HG02678 (cell line): ENCODE results near the gene TMEM255B.

Experiments
- ATAC-seq: cut with Tn5 transposase; IDR thresholded peaks from one replicate; pipeline ENCODE4 v1.9.1; 2021; ENCODE audit warnings: mild to moderate bottlenecking, moderate library complexity; ENCODE audit not compliant: unreplicated experiment

The TMEM255B gene

DNA sequence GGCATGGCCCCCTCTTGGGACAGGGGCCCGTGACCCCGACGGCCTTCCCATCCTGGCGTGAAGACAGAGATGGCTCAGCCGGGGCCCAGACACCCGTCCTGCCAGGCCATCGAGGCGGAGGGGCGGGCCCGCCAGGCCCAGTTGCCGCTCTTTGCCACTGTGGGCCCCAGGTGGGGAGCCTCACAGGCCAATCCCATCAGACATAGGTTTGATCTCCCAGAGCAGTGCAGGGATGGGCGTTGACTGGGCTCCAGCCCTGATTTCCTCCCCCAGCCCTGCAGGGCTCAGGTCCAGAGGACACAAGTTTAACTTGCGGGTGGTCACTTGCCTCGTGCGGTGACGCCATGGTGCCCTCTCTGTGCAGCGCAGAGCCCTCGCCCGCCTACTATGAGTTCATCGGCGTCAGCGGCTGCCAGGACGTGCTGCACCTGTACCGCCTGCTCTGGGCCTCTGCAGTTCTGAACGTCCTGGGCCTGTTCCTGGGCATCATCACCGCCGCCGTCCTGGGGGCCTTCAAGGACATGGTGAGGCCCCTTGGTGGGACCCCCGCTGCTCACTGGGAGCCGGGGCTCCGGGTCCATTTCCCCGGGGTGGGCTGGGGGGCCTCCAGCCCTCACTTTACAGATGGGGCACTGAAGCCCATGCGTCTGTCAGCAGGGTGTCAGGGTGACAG, 42.4 kb downstream of the TMEM255B start:
- ATAC-seq = no peak

DNA sequence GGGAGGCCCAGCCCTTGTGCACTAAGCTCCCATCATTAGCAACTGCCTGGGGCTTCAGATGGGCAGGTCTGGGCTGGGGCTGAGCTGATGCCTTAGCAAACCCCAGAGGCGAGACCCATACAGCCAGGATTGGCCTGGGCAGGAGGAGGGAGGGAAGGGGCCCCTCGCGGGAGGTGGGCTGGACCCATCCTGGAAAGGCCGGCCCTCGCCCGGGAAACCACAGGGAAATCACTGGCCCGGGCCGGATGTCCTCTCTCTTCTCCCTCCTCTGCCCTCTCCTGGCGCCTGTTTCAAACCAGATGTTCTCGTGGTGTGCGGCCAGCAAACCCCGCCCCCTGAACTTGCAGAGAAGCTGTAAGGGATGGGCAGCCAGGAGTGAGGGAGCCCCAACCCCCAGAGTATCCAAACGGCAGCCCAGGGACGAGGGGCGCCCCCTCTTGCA, 43.1 kb downstream of the TMEM255B start:
- no peak for ATAC-seq

DNA sequence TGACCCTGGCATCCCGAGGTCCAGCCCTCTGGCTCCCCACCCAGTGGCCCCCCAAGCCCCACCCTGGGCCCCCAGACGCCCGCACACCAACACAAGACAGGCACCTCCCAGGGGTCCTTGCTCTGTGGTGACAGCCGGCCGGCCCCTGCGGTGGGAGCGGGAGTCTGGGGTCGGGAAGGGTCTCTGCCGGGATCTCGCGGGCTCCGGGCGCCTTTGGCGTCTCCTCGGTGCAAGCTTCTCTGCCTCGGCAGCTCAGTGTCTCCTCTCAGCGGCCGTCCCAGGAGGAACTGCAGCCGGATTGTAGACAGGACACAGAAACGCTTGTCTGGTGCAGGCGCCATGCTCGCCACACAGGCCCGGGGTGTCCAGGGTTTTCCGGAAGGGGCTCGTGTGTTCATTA, 43.7 kb downstream of the TMEM255B start:
- no peak for ATAC-seq

DNA sequence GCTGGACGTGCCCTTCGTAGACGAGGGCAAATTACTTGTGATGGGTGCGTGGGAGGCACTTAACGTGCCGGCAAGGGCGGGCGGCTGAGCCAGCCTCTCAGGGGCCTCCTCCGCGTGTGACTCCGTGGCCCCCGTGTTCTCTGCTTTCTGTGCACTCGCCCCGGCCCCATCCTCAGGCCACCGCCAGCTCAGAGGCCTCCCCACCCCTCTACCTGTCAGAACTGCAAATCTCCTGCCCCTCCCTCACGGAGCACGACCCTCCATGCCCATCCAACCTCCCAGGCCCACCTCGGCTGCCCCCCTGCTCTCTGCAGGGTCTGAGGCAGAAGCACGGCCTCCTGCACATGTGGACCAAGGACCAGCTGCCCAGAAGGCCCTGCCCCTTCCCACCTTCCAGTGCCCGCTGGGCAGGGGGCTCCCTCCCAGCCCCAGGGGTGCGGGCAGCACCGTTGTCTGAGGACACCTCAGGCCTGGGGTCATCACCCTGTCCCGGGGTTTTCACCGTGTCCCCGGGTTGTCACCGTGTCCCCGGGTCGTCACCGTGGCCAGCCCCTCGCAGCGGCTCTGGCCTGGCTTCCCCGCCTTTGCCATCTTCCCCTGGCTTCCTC, 44.5 kb downstream of the TMEM255B start:
- no peak for ATAC-seq

DNA sequence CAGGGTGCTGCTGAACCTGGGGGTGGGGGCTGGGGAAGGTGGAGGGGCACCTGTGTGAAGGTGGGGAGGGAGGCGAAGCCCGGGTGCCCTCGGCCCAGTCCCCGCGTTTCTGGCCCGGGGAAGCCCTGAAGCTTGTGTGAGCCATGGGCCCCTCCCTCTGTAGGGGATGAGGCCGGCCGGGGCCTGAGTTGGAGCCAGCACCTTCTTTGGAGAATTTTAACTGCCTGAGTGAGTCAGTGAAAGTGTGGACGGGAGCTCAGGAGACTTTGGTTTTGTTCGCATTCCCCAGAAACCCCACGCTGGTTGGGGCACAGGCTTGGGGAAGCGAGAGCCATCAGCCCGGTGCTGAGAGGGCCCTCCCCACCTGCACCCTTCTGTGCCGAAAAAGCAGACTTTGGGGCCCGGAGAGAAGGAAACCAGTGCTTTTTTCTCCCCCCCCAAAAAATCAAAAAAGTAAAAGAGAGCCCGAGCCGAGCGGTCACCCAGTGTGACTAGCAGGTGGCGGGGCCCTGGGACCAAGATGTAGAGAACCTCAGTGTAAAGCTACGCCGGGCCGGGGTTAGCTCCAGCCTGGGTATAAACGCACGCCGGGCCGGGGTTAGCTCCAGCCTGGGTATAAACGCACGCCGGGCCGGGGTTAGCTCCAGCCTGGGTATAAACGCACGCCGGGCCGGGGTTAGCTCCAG, 45.1 kb downstream of the TMEM255B start:
- ATAC-seq = no peak

DNA sequence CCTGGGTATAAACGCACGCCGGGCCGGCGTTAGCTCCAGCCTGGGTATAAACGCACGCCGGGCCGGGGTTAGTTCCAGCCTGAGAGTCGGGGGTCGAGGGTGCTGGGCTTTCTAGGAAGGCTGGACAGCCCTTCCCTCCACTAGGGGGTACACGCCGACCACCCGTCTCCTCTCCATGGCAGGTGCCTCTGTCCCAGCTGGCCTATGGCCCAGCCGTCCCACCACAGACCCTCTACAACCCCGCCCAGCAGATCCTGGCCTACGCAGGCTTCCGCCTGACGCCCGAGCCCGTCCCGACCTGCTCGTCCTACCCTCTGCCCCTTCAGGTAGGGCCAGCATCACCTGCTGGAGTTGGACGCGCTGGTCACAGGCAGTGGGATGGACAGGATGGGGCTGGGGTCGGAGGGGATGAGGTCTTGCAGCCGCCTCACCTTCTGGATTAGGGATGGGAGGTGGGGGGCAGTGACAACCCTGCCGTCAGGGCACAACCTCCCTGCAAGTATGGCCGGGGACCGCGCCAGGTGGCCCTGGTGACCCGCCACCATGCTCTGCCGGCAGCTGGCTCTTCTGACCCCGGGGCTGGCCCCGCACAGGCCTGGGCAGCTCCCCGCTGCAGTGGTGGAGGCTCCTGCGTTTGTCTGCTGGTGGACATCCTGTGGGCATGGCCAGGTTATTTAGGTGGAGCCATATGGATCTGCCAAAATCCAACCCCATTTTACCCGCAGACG, 45.8 kb downstream of the TMEM255B start:
- no peak for ATAC-seq

DNA sequence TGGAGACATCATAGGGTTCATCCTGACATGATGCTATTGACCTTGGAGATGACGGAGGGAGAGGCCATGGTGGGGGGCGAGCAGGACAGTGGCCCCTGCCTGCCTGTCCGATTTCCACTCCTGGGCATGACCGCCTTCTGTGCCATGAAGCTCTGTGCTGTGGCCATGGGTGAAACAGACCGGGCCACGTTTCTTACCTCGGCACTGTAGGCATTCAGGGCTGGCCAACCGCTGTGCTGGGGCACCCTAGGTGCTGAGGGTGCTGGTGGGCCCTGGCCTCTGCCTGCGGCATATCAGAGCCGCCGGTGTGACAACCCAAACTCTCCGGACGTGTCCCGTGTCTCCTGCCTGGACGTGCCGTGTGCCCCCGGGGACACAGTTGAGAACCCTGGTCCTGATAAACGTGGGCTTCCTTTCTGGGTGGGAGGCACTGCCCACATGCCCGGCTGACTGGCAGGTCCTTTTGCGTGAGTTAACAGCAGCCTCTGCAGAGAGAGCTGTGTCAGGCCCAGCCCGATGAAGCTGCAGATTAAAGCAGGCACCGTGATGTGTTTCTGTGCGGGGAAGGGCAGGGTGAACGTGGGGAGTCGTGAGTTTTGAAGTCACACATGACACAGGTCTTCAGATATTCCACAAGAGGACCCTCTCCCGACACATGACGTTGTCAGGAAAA, 46.5 kb downstream of the TMEM255B start:
- ATAC-seq = no peak

DNA sequence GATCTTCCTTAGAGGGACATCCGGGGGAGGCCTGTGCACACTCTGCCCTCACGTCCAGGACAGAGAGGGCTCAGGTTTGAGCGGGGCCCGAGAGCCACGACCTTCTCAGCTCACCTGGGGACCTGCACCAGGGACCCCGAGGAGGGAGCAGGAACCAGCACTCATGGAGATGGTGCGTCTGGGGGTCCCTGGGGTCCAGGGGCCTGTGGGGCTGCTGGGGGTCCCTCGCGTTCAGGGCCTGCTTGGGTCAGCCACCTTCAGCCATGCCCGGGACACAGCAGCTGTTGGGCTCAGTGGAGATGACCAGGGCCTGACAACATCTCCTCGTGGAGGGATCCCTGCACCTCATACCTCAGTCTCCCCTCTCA, 47.1 kb downstream of the TMEM255B start:
- ATAC-seq = no peak

DNA sequence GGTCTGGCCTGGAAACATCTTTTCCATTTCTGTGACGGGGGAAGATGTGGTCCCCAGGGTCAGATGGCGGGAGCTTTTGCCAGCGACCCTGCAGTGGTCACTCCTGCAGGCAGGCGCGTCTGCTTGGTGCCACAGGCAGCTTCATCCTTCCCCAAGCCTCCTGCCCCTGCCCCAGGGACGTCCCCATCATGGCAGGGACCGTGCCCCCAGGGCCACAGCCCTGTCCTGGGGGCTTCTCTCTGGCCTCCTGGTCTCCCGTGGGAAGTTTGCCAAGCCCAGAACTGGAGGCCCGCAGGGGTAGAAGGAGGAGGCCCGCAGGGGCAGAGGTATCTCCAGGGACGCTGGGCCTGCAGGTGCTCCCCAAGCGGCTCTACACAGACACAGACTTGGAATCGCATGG, 47.5 kb downstream of the TMEM255B start:
- ATAC-seq = no peak

DNA sequence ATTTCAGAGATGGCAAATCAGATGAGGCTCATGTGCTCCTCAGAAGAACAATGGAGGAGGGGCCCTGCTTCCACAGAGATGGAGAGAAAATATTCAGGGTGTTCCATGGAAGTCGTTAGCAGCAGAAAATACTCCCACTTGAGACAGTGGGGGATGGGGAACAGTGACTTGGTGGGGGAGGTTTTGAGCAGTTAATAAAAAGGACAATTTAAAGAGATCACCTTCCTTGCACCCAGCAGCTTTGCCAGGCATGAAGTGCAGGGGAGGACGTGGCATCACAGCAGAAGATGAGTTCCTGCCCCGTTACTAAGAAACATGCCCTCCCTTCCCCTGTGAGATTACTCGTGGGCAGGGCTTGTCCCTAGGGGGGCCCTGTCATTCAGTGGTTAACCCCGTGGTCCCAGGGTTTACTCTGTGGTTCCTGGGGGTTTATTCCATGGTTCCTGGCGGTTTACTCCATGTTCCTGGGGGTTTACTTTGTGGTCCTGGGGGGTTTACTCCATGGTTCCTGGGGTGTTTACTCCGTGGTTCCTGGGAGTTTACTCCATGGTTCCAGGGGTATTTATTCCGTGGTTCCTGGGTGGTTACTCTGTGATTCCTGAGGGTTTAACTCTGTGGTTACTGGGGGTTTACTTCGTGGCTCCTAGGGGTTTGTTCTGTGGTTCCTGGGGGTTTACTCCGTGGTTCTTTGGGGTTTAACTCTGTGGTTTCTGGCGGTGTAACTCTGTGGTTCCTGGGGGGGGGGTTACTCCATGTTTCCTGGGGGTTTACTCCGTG, 49.2 kb downstream of the TMEM255B start:
- ATAC-seq = no peak

DNA sequence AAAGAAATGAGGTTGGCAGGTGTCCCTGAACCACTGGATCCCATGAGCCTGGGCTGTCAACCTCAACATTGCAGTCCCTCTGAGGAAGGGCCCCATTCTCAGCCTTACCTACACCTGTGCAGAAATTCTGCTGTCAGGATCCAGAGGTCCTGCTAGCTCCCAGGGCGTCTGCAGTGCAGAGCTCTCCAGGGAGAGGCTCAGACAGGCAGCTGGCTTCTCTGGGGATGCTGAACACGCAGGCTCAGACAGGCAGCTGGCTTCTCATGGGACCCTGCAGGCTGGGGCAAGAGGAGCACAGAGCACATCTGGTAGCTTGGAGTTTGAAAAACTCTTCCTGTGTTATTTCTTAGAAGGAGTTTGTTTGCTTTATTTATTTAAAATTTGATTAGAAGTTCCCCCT, 50.9 kb downstream of the TMEM255B start:
- ATAC-seq = no peak

DNA sequence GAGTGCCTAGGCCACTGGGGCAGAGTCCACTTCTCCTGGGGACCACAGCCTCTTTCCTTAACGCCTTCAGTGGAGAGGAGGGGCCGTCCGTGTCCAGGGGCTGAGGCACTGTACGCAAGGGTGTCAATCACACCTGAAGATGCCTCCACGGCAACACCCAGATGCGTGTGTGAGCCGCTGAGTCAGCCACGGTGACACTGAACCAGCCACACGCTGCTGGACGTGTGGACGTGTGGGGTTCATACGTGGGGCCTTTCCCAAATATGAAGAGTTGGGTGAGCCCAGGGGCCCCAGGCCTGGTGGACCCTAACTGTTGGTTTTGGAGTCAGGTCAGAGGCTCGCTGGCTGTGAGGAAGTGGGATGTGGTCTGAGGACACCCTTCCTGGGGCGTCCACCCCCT, 51.6 kb downstream of the TMEM255B start:
- ATAC-seq = no peak

DNA sequence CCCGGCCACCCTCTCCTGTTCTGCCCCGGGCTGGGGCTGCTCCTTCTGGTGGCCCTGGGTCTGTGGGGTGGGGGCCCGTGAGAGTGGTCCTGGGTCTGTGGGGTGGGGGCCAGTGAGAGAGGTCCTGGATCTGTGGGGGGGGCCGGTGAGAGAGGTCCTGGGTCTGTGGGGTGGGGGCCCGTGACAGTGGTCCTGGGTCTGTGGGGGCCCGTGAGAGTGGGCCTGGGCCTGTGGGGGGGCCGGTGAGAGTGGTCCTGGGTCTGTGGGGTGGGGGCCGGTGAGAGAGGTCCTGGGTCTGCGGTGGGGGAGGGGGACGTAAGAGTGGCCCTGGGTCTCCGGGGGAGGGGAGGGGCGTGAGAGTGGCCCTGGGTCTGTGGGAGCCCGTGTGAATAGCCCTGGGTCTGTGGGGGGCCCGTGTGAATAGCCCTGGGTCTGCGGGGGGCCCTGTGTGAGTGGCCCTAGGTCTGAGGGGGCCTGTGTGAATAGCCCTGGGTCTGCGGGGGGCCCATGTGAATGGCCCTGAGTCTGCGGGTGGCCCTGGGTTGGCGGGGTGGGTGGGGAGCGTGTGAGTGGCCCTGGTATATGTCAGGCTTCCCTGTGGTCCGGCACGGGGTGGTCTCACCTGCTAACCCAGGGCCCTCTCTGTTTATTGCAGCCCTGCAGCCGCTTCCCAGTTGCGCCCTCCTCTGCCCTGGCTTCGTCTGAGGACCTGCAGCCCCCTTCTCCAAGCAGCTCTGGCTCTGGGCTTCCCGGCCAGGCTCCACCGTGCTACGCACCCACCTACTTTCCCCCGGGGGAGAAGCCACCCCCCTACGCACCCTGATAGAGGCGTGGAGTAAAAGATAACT, 52.3 kb downstream of the TMEM255B start:
- ATAC-seq = no peak

DNA sequence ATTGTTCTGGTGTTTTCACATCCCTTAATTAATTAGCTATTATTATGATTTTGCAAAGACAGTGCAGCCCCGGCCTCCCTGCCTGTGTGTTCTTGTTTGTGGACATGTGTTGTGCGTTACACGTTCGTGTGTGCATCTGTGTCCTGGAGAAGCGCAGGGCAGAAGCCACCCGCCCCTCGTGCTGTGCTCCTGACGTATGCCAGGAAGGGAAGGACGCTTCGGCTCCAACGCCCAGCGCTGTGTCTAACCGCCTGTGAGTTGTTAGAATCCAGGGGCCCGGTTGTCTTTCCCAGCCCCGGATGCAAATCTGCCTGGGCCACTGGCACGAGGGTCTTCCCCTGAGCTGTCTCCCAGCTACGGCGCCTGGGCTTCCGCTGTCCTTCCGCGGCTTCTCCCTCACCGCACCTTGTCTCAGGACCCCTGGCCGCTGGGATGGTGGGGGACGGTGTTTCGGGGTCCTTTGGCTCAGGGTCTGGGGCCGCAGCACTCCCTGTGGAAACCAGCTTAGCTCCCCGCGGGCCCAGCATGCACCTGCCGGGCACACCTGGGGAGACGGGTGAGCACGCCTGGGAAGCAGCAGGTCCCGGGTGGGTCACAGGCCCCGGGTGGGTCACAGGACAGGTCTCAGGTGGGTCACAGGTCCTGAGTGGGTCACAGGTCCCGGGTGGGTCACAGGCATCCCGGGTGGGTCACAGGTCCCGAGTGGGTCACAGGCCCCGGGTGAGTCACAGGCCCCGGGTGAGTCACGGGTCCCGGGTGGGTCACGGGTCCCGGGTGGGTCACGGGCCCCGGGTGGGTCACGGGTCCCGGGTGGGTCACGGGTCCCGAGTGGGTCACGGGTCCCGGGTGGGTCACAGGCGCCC, 53.4 kb downstream of the TMEM255B start:
- no peak for ATAC-seq

DNA sequence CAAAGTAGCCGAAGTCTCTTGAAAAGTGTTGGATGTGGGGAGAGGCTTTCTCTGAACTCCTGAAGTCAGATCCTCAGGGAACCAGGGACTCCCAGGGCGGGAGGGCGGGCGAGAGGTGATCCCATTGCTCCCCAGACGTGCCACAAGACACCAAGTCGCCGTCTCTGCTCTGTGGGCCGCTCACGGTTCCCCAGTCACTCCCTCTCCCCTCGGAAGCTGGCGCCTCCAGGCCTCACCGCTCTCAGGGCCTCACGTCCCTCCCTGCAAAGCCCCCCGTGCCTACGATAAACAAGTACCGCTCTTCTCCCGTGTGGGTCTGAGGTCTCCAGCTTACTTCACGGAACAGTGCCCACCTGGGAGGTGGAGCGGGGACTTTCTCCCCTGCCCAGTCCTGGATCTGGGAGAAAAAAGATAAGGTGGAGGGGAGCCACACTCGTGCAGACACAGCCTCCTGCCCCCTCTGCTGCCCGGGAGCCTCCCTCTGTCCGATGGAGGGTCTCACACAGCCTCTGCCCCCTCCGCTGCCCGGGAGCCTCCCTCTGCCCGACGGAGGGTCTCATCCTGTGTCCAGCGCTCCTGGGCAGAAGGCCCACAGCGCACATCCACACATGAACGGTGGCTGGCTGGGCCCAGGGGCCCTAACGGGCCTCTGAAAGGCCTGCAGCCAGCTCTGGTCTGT, 54.2 kb downstream of the TMEM255B start:
- no peak for ATAC-seq

DNA sequence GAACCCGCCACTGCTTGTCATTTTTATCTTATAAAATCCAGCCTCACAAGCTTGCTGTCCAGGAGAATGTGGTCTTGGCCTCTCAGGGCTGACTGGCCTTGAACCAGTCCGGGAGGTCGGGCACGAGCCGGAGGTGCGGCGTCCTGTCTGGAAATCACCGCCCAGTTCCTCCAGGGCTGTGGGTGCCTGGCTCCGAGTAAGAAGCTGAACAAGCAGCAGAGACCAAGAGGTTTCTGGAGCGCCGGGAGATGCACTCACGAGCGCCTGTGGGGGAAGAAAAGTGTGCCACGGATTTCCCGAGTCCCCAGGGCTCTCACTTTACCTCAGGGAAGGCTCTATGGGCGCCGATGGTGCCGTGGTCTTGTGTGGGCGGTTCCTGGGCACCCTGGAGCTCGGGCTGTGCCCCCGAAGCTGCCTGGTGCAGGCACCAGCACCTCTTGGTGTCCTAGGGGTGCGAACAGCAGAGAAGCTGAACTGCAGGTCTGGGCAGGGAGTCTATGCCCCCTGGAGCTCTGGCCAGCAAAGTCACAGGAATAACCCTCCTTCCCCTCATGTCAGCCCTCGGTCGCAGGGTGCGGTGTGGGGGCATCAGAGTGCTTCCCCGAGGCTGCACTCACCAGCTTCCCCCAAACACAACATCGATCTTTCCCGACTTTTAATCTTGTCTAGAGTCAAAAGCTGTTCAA, 54.9 kb downstream of the TMEM255B start:
- ATAC-seq = no peak

DNA sequence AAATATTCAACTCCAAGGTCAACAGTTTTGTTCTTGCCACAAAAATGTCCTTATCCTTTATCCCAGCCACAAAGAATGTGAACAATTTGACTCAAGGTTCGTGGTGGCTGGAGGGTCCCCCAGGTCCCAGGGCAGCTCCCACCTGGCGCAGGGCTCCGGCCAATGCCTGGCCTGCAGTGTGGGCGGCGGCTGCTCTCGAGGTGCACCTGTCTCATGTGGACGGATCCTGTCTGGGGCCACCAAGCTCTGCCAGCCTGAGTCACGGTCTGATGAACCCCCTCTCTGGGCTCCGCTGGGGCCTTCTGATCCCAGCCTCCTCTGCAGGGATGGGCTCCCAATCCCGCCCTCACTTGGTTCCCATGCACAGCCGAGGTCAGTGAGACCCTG, 55.4 kb downstream of the TMEM255B start:
- no peak for ATAC-seq
